ENCODE data around the gene CHD9.

DNA sequence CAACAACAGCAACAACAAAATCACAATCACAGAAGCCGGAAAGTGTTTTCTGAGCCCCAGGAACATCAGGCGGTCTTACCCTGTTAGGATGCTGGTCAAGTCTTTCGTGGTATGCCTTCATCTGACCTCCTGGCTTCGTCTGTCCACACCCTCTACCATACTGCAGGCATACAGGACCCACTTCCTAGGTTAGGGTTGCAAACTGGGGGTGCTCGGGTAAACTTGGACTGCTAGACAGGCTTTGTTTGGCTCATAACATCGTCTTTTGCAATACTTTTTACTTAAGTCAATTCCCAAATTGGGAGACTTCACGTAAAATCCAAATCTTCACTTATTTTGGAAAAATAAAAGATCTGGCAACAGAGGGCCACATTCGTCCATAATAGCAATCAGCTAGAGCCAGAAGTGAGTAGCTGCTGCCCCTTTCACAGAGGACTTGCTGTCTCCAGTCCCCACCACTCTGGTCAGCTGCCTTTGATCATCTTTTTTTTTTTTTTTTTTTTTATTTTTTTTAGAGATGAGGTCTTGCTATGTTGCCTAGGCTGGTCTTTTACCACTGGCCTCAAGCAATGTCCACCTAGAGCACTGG lies 30.0 kb downstream of the CHD9 start:
- no peak for TF ChIP-seq POLR2A (IDR thresholded peaks at IDR 0.05; ENCODE audit: borderline replicate concordance, extremely low read depth, insufficient read depth, insufficient read length)
- TF ChIP-seq ZFX (IDR thresholded peaks at IDR 0.05) = no peak
- TF ChIP-seq, protein P1, sequence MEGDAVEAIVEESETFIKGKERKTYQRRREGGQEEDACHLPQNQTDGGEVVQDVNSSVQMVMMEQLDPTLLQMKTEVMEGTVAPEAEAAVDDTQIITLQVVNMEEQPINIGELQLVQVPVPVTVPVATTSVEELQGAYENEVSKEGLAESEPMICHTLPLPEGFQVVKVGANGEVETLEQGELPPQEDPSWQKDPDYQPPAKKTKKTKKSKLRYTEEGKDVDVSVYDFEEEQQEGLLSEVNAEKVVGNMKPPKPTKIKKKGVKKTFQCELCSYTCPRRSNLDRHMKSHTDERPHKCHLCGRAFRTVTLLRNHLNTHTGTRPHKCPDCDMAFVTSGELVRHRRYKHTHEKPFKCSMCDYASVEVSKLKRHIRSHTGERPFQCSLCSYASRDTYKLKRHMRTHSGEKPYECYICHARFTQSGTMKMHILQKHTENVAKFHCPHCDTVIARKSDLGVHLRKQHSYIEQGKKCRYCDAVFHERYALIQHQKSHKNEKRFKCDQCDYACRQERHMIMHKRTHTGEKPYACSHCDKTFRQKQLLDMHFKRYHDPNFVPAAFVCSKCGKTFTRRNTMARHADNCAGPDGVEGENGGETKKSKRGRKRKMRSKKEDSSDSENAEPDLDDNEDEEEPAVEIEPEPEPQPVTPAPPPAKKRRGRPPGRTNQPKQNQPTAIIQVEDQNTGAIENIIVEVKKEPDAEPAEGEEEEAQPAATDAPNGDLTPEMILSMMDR (IDR thresholded peaks at IDR 0.05 in 2 of 3, conservative IDR thresholded peaks at IDR 0.05 in 1 of 3; ENCODE audit: borderline replicate concordance in 1 of 3, insufficient read depth in 1 of 3, low read depth in 2 of 3, low read length in 2 of 3) = no peak
- no peak for TF ChIP-seq EZH2phosphoT487 (IDR thresholded peaks at IDR 0.05; ENCODE audit: borderline replicate concordance)
- no peak for TF ChIP-seq POLR2AphosphoS5 (IDR thresholded peaks at IDR 0.05; ENCODE audit: low read depth, low read length)

Data from HCT116 (cell line).